Smooth muscle cell (in vitro differentiated cells): ENCODE measurements around the gene MEA1. TPM values are rescaled to one million over a fixed set of nuclear protein-coding genes. Genes with fewer than 3 reads are reported as not detected.
A peak's percentile ranks its signal among the peaks of the same experiment; 100 is the strongest.

Experiments
- DNase-seq: peaks from one replicate; lab custom pipeline; 2025; ENCODE audit not compliant: unreplicated experiment; lab: John Stamatoyannopoulos, UW
- H2AFZ ChIP-seq: fragments of 200-600 bp; sonication (generic); 2 replicates; pipeline ENCODE4 v1.6.0; 2016; ENCODE audit warnings: antibody characterized with exemption, low read depth, mild to moderate bottlenecking
- H3F3A ChIP-seq: fragments of 200-600 bp; sonication (generic); 2 replicates; pipeline ENCODE4 v1.6.0; 2017; ENCODE audit warnings: antibody characterized with exemption, low read depth
- H3K27ac ChIP-seq: fragments of 200-600 bp; sonication (generic); 2 replicates; pipeline ENCODE4 v1.5.1; 2016; ENCODE audit warnings: low read depth, mild to moderate bottlenecking
- H3K27me3 ChIP-seq: fragments of 200-600 bp; sonication (generic); 2 replicates; pipeline ENCODE4 v1.6.1; 2016; ENCODE audit warnings: low read depth, mild to moderate bottlenecking
- H3K36me3 ChIP-seq: fragments of 200-600 bp; sonication (generic); 2 replicates; pipeline ENCODE4 v1.5.1; 2016; ENCODE audit warnings: low read depth
- H3K4me1 ChIP-seq: fragments of 200-600 bp; sonication (generic); 2 replicates; pipeline ENCODE4 v1.5.1; 2016; ENCODE audit warnings: low read depth
- H3K4me2 ChIP-seq: fragments of 200-600 bp; sonication (generic); 2 replicates; pipeline ENCODE4 v1.6.0; 2016; ENCODE audit warnings: mild to moderate bottlenecking
- H3K4me3 ChIP-seq: fragments of 200-600 bp; sonication (generic); 2 replicates; pipeline ENCODE4 v1.5.1; 2016; ENCODE audit warnings: mild to moderate bottlenecking
- H3K79me2 ChIP-seq: fragments of 200-600 bp; sonication (generic); 2 replicates; pipeline ENCODE4 v1.6.0; 2016; ENCODE audit warnings: low read depth, mild to moderate bottlenecking
- H3K9ac ChIP-seq: fragments of 200-600 bp; sonication (generic); 2 replicates; pipeline ENCODE4 v1.6.0; 2016; ENCODE audit warnings: low read depth
- H3K9me3 ChIP-seq: fragments of 200-600 bp; sonication (generic); replicated peaks from 2 replicates; pipeline ENCODE4 v1.5.1; 2016; ENCODE audit warnings: low read depth
- H4K20me1 ChIP-seq: fragments of 200-600 bp; sonication (generic); 2 replicates; pipeline ENCODE4 v1.6.0; 2016; ENCODE audit warnings: low read depth
- CTCF ChIP-seq: fragments of 200-600 bp; sonication (generic); IDR thresholded peaks from 2 replicates; pipeline ENCODE4 v1.5.1; 2017; ENCODE audit warnings: borderline replicate concordance, mild to moderate bottlenecking, antibody characterized with exemption; ENCODE audit not compliant: insufficient read depth, poor library complexity, severe bottlenecking
- WGBS: methylation state at CpG from one replicate; pipeline ENCODE4 v1.1.7; 2016; ENCODE audit warnings: low lambda C conversion rate; 5-methylcytosine and 5-hydroxymethylcytosine counted together
- polyA plus RNA-seq: library from polyadenylated mRNA; unstranded; fragments of >200 nt; fragmentation: Nextera tagmentation; extraction: Ambion mirVana; gene quantifications from 2 replicates; pipeline ENCODE4 v1.2.1, GENCODE V29; 2016
- total RNA-seq: library from RNA; depleted of rRNA; stranded (reverse); fragments of >200 nt; gene quantifications from 2 replicates; pipeline ENCODE4 v1.2.3, GENCODE V29; 2014

The MEA1 gene
- total RNA-seq: 71.3 and 86.7 TPM in 2 replicates
- 154 and 161 TPM in 2 replicates for polyA plus RNA-seq

DNA sequence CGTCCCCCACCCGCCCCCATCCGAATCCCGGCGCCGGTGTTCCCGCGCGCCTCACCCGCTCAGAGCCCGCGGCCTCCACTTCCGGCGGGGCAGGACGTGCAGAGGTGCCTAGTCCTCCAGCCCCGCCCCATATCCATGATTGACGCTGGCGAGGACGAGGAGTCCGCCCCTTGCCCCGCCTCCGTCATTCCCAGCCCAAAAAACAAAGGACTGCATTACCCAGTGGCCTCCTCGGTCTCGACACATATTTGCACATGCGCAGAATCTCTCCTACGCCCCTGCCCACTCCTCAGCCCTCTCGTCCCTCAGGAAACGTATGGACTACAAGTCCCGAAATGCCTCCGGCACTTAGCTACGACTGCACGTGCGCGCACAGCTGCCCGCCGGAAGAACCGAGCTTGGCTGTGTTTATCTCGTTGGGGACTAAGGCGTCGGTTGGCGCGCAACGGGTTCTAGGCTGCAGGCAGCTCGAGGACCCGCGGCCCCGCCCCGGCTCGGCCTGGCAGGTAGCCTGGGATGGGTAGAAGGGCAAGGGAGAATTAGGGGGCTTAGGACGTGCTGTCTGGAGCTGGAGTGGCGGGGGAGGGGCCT is at the start of gene MEA1, which contains the start of gene KLHDC3:
TSS of gene MEA1 (minus strand) at position 104 of the 591 bp plus-strand sequence. CDS start 133 bp downstream, outside the sequence.
TSS of gene KLHDC3 (plus strand) at position 407 of the 591 bp plus-strand sequence. CDS start 2,944 bp downstream, outside the sequence.
- Histone ChIP-seq H3K36me3 (no peaks in the 10 kb centered on the region), H3K4me1 (peaks cover 6% of the 10 kb centered on the region), H3K4me3 (peak within 1 kb of the TSS; percentile 72), H3K79me2 (peaks cover 51% of the 10 kb centered on the region), H2AFZ (peak within 1 kb of the TSS; percentile 59), H3K4me2 (peak within 1 kb of the TSS; percentile 95), H3K9ac (peak within 1 kb of the TSS; percentile 69), H3K9me3 (no peaks in the 10 kb centered on the region), H4K20me1 (peaks cover 20% of the 10 kb centered on the region), H3K27me3 (no peaks in the 10 kb centered on the region), H3F3A (peaks cover 3% of the 10 kb centered on the region), H3K27ac (peak within 1 kb of the TSS; percentile 47)
- WGBS: under 1% methylated on average over 50 of the region's 51 CpGs
- peak; percentile 93 for DNase-seq
- no peak for TF ChIP-seq CTCF

DNA sequence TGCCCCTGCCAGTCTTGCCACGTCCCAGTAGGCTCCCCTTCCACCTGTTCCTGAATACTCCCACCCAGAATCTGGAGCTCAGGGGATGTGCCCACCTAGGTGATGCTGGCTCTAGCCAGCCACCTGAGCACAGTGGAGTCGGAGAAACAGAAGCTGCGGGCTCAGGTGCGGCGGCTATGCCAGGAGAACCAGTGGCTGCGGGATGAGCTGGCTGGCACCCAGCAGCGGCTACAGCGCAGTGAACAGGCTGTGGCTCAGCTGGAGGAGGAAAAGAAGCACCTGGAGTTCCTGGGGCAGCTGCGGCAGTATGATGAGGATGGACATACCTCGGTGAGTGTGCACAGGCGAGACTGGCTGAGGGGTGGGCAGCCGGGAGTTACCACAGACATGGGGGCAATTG is 49.1 kb upstream of the MEA1 start:
- no peak overlapping the region for H3K9ac ChIP-seq
- H4K20me1 ChIP-seq: no peaks in the 10 kb centered on the region
- no peak overlapping the region for H3K27ac ChIP-seq
- H3K4me3 ChIP-seq: no peak overlapping the region
- H3K9me3 ChIP-seq: no peaks in the 10 kb centered on the region
- no peaks in the 10 kb centered on the region for H3K36me3 ChIP-seq
- no peak overlapping the region for H2AFZ ChIP-seq
- H3K79me2 ChIP-seq: peaks cover 20% of the 10 kb centered on the region
- no peak for DNase-seq
- no peak for TF ChIP-seq CTCF
- H3K27me3 ChIP-seq: no peaks in the 10 kb centered on the region
- H3K4me1 ChIP-seq: peaks cover 16% of the 10 kb centered on the region
- WGBS: 97% methylated on average over 12 of the region's 12 CpGs
- H3K4me2 ChIP-seq: no peak overlapping the region
- no peaks in the 10 kb centered on the region for H3F3A ChIP-seq

- Histone ChIP-seq H3K36me3 (no peaks in the 10 kb centered on the region), H3K79me2 (peaks cover 22% of the 10 kb centered on the region), H3K9me3 (no peaks in the 10 kb centered on the region), H3K4me1 (peaks cover 16% of the 10 kb centered on the region), H2AFZ (no peak overlapping the region), H3K4me3 (no peak overlapping the region), H3K9ac (no peak overlapping the region), H4K20me1 (no peaks in the 10 kb centered on the region), H3F3A (no peaks in the 10 kb centered on the region), H3K27me3 (no peaks in the 10 kb centered on the region), H3K4me2 (no peak overlapping the region), H3K27ac (no peak overlapping the region)
- TF ChIP-seq CTCF: no peak
- WGBS: 72% methylated on average over 2 of the region's 2 CpGs
- no peak for DNase-seq
Measured at GRCh38 chr6:43061861-43062260, 48.1 kb upstream of the MEA1 start.
